Measurements from ENCODE around the gene DGKZ.

Gene DGKZ

DNA sequence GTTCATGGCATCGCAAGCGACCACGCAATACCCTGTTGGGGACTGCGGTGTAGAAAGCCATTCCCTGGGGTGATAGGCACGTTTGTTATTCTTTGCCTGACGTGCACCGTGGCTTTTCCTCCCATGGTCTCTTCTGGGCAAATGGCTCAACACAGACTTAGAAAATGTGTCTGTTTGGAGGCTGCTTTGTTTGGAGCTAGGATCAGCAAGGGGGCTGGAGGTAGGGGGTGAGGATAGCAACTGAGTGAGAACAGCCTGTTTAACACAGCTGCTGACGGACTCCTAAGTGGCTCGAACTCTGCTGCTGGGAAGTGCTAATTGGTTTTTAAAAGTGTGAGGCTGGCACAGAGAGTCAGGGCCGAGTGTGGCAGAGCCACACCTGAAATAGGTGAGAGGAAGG is 60.4 kb downstream of the DGKZ start:
- no peak overlapping the region for H3K4me3 ChIP-seq (ENCODE audit: control insufficient read depth, low read depth, low read length)
- TF ChIP-seq, protein P1, sequence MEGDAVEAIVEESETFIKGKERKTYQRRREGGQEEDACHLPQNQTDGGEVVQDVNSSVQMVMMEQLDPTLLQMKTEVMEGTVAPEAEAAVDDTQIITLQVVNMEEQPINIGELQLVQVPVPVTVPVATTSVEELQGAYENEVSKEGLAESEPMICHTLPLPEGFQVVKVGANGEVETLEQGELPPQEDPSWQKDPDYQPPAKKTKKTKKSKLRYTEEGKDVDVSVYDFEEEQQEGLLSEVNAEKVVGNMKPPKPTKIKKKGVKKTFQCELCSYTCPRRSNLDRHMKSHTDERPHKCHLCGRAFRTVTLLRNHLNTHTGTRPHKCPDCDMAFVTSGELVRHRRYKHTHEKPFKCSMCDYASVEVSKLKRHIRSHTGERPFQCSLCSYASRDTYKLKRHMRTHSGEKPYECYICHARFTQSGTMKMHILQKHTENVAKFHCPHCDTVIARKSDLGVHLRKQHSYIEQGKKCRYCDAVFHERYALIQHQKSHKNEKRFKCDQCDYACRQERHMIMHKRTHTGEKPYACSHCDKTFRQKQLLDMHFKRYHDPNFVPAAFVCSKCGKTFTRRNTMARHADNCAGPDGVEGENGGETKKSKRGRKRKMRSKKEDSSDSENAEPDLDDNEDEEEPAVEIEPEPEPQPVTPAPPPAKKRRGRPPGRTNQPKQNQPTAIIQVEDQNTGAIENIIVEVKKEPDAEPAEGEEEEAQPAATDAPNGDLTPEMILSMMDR (conservative IDR thresholded peaks at IDR 0.05; ENCODE audit: control insufficient read depth, insufficient read depth, low read depth, low read length), result no peak
- DNase-seq (ENCODE audit: low read depth), result no peak

GRCh38 chr11:46408407-46408986 is 61.2 kb downstream of the DGKZ start:
- H3K4me3 ChIP-seq (ENCODE audit: control insufficient read depth, low read depth, low read length), result no peak overlapping the region
- DNase-seq (ENCODE audit: low read depth), result no peak
- TF ChIP-seq, protein P1 (conservative IDR thresholded peaks at IDR 0.05; ENCODE audit: control insufficient read depth, insufficient read depth, low read depth, low read length), result no peak

DNA sequence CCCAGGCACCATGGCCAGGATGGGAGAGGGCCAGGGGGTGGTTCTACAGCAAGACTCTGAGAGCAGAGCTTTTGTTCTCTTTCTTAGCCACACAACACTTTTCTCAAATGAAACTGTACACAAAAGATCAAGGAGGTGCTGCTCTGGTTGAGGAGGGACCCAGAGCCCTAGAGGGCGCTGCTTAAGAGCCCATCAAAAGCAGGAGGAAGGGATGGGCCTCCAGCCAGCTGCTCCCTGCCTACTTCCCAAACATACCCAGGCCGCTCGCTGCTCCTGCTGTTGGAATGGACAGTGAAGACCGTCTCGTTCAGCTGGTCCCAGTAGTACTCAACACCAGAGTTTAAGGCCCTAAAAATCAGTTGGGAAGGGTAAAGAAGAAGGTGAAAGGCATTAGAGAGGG is 62.8 kb downstream of the DGKZ start:
- TF ChIP-seq, protein P1 (conservative IDR thresholded peaks at IDR 0.05; ENCODE audit: control insufficient read depth, insufficient read depth, low read depth, low read length), result peak; percentile 29
- H3K4me3 ChIP-seq (ENCODE audit: control insufficient read depth, low read depth, low read length), result no peak overlapping the region
- DNase-seq (ENCODE audit: low read depth), result peak; percentile 14

DNA sequence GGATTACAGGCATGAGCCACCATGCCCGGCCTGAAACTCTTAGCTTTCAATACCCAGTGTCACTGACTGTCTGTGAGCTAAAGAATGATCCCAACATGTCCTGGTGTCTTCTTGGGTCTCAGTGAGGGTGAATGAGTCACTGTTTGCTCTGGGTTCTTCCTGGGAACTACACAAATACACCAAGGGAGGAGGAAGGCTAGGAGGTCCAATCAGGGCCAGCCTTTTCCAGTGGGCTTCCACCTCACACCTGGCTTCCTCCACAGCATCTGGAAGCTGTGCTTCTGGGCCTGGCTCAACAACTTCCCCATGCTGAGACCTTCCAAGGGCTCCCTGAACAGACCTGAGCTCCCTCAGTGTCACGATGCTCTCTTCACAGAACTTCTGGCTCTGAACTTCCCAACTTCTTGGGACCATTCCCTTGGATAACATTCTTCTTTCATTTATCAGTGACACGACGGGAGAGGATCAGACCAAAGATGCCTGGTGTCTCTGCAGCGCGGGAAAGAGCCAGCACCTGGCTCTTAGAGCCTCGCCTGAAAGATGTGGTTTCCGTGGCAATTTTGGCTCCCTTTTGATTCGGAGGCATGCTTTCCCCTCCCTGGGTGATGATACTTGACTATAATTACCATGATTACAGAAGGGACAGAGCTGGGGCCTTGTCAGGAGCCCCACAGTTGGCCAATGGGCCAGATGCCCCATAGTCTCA is 66.7 kb downstream of the DGKZ start:
- H3K4me3 ChIP-seq (ENCODE audit: control insufficient read depth, low read depth, low read length), result no peak overlapping the region
- TF ChIP-seq, protein P1 (conservative IDR thresholded peaks at IDR 0.05; ENCODE audit: control insufficient read depth, insufficient read depth, low read depth, low read length), result no peak
- no peak for DNase-seq (ENCODE audit: low read depth)

DNA sequence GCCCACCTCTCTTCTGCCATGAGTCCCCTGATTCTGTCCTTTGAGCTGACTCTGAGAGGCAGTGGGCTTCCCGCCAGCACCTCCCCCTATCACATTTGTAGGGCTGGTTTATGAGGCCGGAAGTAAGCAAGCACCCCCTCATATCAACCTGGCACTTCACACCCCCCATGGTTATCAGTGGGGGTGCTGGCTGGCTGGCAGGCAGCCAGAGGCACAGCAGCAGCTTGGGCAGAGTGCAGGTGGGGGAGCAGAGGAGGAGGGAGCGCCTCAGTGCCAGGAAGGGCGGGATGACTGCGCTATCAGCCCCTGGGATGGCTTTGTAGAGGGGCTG is 67.2 kb downstream of the DGKZ start:
- TF ChIP-seq, protein P1 (conservative IDR thresholded peaks at IDR 0.05; ENCODE audit: control insufficient read depth, insufficient read depth, low read depth, low read length), result no peak
- no peak for DNase-seq (ENCODE audit: low read depth)
- H3K4me3 ChIP-seq (ENCODE audit: control insufficient read depth, low read depth, low read length), result no peak overlapping the region

DNA sequence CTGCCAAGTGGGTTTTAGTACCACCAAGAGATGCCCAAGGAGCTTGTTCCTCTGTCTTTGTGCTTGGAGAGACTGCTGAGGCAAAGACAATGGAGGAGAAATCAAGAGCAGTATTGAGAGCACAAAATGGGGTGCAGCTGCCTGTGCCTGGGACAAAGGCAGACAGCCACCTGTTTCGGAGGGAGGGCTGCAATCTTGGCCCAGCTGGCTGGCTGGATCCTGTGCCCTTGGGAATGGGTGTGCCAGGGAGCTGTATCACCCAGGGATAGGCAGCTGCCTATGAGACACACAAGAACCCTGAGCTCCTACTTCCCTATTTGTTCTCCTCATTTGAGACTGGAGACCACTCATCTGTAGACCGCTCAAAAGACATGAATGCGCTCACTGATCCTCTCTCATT is 67.6 kb downstream of the DGKZ start:
- TF ChIP-seq, protein P1 (conservative IDR thresholded peaks at IDR 0.05; ENCODE audit: control insufficient read depth, insufficient read depth, low read depth, low read length), result no peak
- no peak overlapping the region for H3K4me3 ChIP-seq (ENCODE audit: control insufficient read depth, low read depth, low read length)
- DNase-seq (ENCODE audit: low read depth), result no peak

All from fibroblast of mammary gland (primary cell).